ENCODE results near the gene RNF217. TPM values are rescaled to one million over a fixed set of nuclear protein-coding genes. Genes with fewer than 3 reads are reported as not detected.
"Not testable (repeated sequence)": the region's sequence is repeated elsewhere in the genome, so short reads cannot be mapped to it uniquely, and the experiment has no call there.

The RNF217 gene
- total RNA-seq, 1 experiment from 2014 or later: 12.2 TPM

DNA sequence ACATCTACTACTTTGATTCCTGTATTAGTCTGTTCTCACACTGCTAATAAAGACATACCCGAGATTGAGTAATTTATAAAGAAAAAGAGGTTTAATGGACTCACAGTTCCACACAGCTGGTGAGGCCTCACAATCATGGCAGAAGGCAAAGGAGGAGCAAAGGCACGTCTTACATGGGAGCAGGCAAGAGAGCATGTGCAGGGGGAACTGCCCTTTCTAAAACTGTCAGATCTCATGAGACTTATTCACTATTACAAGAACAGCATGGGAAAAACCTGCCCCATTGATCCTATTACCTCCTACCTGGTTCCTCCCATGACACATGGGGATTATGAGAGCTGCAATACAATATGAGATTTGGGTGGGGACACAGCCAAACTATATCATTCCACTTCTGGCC, 42.5 kb upstream of the RNF217 start:
- H3K4me1 Mint-ChIP-seq; POLR2A ChIA-PET; ATAC-seq; H3K4me3 Mint-ChIP-seq; DNase-seq (ENCODE audit: low spot score); H3K27ac Mint-ChIP-seq; H3K27me3 Mint-ChIP-seq (ENCODE audit: low read depth); CTCF ChIA-PET: not testable (repeated sequence)
- peaks cover 38% of the 10 kb centered on the region for H3K9me3 Mint-ChIP-seq
- H3K36me3 Mint-ChIP-seq: peaks cover 26% of the 10 kb centered on the region

GRCh38 chr6:124924333-124924759, 37.9 kb upstream of the RNF217 start:
- Mint-ChIP-seq H3K9me3 (peaks cover 34% of the 10 kb centered on the region), H3K4me3 (no peak overlapping the region), H3K27me3 (ENCODE audit: low read depth) (no peaks in the 10 kb centered on the region), H3K36me3 (peaks cover 26% of the 10 kb centered on the region), H3K27ac (no peak overlapping the region), H3K4me1 (no peaks in the 10 kb centered on the region)
- ATAC-seq: no peak
- no peak for DNase-seq (ENCODE audit: low spot score)
- ChIA-PET CTCF (no interaction called here), POLR2A (no interaction called here)
- TF ChIP-seq AR (CRISPR knock-in tag; IDR thresholded peaks at IDR 0.05) (no peak), CREM (CRISPR knock-in tag; IDR thresholded peaks at IDR 0.05) (no peak), ZNF671 (CRISPR knock-in tag; IDR thresholded peaks at IDR 0.05) (no peak), GRHL2 (CRISPR knock-in tag; IDR thresholded peaks at IDR 0.05; ENCODE audit: insufficient replicate concordance, severe bottlenecking) (no peak), ESRRA (CRISPR knock-in tag; IDR thresholded peaks at IDR 0.05; ENCODE audit: borderline replicate concordance) (no peak), ATF3 (CRISPR knock-in tag; conservative IDR thresholded peaks at IDR 0.05) (no peak), TP53 (CRISPR knock-in tag; IDR thresholded peaks at IDR 0.05) (no peak), NR3C1 (CRISPR knock-in tag; conservative IDR thresholded peaks at IDR 0.05; ENCODE audit: low read depth) (no peak), ZBTB21 (CRISPR knock-in tag; IDR thresholded peaks at IDR 0.05; ENCODE audit: borderline replicate concordance) (no peak), SP1 (CRISPR knock-in tag; conservative IDR thresholded peaks at IDR 0.05) (no peak), RORB (CRISPR knock-in tag; IDR thresholded peaks at IDR 0.05) (no peak)
- TF ChIP-seq, protein P1, sequence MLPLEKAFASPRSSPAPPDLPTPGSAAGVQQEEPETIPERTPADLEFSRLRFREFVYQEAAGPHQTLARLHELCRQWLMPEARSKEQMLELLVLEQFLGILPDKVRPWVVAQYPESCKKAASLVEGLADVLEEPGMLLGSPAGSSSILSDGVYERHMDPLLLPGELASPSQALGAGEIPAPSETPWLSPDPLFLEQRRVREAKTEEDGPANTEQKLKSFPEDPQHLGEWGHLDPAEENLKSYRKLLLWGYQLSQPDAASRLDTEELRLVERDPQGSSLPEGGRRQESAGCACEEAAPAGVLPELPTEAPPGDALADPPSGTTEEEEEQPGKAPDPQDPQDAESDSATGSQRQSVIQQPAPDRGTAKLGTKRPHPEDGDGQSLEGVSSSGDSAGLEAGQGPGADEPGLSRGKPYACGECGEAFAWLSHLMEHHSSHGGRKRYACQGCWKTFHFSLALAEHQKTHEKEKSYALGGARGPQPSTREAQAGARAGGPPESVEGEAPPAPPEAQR (CRISPR knock-in tag; IDR thresholded peaks at IDR 0.05): no peak

DNA sequence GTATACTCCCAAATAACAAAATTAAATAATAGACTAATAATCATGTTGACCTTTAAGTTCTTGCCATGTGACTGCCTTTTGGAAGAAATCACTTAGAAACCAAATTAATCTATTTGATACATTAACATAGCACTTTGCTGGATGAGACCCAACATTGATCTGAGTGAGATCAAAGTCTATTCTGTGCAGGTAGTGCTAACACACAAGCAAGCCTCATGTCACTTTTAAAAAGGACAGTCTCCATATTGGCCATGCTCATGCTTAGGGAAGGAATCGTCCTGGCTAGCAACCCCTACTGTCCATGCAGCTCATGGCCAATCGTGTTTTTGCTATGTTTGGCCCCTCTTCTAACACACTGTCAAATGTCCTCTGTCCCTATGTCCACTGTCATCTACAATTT, 35.8 kb upstream of the RNF217 start:
- Mint-ChIP-seq H3K27me3 (ENCODE audit: low read depth) (no peaks in the 10 kb centered on the region), H3K4me3 (no peak overlapping the region), H3K4me1 (no peaks in the 10 kb centered on the region), H3K36me3 (peaks cover 7% of the 10 kb centered on the region), H3K27ac (no peak overlapping the region), H3K9me3 (peaks cover 13% of the 10 kb centered on the region)
- DNase-seq (ENCODE audit: low spot score) (no peak), ATAC-seq (no peak)
- ChIA-PET POLR2A (no interaction called here), CTCF (no interaction called here)
- TF ChIP-seq TP53 (CRISPR knock-in tag; IDR thresholded peaks at IDR 0.05) (no peak), EMX1 (CRISPR knock-in tag; IDR thresholded peaks at IDR 0.05) (no peak), ARID4B (CRISPR knock-in tag; IDR thresholded peaks at IDR 0.05; ENCODE audit: borderline replicate concordance) (no peak), ZNF671 (CRISPR knock-in tag; IDR thresholded peaks at IDR 0.05) (no peak), ZNF396 (CRISPR knock-in tag; IDR thresholded peaks at IDR 0.05; ENCODE audit: borderline replicate concordance) (no peak), SOX15 (CRISPR knock-in tag; IDR thresholded peaks at IDR 0.05) (no peak), NR2C2 (CRISPR knock-in tag; IDR thresholded peaks at IDR 0.05) (no peak), SMAD3 (CRISPR knock-in tag; IDR thresholded peaks at IDR 0.05; ENCODE audit: borderline replicate concordance) (no peak), E2F5 (CRISPR knock-in tag; IDR thresholded peaks at IDR 0.05) (no peak)
- TF ChIP-seq, protein P2, sequence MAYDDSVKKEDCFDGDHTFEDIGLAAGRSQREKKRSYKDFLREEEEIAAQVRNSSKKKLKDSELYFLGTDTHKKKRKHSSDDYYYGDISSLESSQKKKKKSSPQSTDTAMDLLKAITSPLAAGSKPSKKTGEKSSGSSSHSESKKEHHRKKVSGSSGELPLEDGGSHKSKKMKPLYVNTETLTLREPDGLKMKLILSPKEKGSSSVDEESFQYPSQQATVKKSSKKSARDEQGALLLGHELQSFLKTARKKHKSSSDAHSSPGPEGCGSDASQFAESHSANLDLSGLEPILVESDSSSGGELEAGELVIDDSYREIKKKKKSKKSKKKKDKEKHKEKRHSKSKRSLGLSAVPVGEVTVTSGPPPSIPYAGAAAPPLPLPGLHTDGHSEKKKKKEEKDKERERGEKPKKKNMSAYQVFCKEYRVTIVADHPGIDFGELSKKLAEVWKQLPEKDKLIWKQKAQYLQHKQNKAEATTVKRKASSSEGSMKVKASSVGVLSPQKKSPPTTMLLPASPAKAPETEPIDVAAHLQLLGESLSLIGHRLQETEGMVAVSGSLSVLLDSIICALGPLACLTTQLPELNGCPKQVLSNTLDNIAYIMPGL (CRISPR knock-in tag; IDR thresholded peaks at IDR 0.05): no peak
- TF ChIP-seq, protein P3, sequence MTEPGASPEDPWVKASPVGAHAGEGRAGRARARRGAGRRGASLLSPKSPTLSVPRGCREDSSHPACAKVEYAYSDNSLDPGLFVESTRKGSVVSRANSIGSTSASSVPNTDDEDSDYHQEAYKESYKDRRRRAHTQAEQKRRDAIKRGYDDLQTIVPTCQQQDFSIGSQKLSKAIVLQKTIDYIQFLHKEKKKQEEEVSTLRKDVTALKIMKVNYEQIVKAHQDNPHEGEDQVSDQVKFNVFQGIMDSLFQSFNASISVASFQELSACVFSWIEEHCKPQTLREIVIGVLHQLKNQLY (CRISPR knock-in tag; IDR thresholded peaks at IDR 0.05): no peak

Data from WTC11 (cell line).